Measurements from ENCODE around the gene OR10Z1. TPM values are rescaled to one million over a fixed set of nuclear protein-coding genes. Genes with fewer than 3 reads are reported as not detected.

Gene OR10Z1
- polyA plus RNA-seq, 3 donors: not detected

DNA sequence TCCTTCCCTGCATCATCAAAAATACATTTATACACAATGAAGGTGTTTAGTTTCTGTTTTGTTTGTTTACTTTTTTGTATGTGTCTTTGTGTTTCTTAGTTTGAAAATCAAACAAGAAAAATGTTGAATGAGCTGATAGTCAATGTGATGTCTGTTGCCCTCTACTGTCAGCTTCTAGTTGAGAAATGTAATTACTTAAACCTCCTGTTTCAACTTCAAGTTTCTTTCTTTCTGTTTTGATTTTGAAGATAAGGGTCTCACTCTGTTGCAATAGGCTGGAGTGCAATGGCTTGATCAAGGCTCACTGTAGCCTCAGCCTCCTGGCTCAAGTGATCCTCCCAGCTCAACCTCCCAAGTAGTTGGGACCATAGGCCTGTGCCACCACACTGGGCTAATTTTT is 44.0 kb downstream of the OR10Z1 start:
- no peak overlapping the region for H2AFZ ChIP-seq (ENCODE audit: insufficient read depth, low read depth, low read length, poor library complexity, severe bottlenecking)
- no peak overlapping the region for H3K4me3 ChIP-seq (replicated peaks in 1 of 3; ENCODE audit: low read depth in 2 of 3, low read length in 3 of 3)
- no peak overlapping the region for H3K4me2 ChIP-seq (replicated peaks; ENCODE audit: extremely low read depth, low read length, poor library complexity, severe bottlenecking)
- H3K79me2 ChIP-seq (ENCODE audit: insufficient read depth, low read length): no peaks in the 10 kb centered on the region
- H3K36me3 ChIP-seq (replicated peaks in 1 of 2; ENCODE audit: control insufficient read depth in 1 of 2, insufficient read depth in 2 of 2, low read length in 2 of 2): no peaks in the 10 kb centered on the region
- H3K4me1 ChIP-seq (ENCODE audit: control insufficient read depth in 1 of 2, insufficient read depth in 2 of 2, low read length in 2 of 2): peaks cover 36 to 49% of the 10 kb centered on the region in 2 donors
- H3K9ac ChIP-seq (ENCODE audit: insufficient read depth, low read length, poor library complexity, severe bottlenecking): no peak overlapping the region
- intact Hi-C loops (cut with micrococcal nuclease): no loop called here
- no peaks in the 10 kb centered on the region for H4K20me1 ChIP-seq (ENCODE audit: insufficient read depth, low read length)
- Mint-ChIP-seq H3K4me1 (peaks cover 60% of the 10 kb centered on the region), H3K4me3 (no peak overlapping the region), H3K9me3 (no peaks in the 10 kb centered on the region), H3K27ac (peak overlapping the region in 1 of 7 donors; percentile 35), H3K27me3 (ENCODE audit: low read depth in 3 of 3) (no peaks in the 10 kb centered on the region), H3K36me3 (peaks cover 0 to 1% of the 10 kb centered on the region in 2 donors)
- H3K27ac ChIP-seq (ENCODE audit: low read depth in 1 of 2, low read length in 2 of 2): no peak overlapping the region
- no peaks in the 10 kb centered on the region for H3K27me3 ChIP-seq (ENCODE audit: control insufficient read depth in 2 of 2, insufficient read depth in 2 of 2, low read length in 2 of 2)
- no peaks in the 10 kb centered on the region for H3K9me3 ChIP-seq (replicated peaks in 1 of 2; ENCODE audit: control insufficient read depth in 1 of 2, insufficient read depth in 1 of 2, low read length in 2 of 2)
- DNase-seq: no peak
- peak; percentile 21 for TF ChIP-seq CTCF (IDR thresholded peaks at IDR 0.05)

DNA sequence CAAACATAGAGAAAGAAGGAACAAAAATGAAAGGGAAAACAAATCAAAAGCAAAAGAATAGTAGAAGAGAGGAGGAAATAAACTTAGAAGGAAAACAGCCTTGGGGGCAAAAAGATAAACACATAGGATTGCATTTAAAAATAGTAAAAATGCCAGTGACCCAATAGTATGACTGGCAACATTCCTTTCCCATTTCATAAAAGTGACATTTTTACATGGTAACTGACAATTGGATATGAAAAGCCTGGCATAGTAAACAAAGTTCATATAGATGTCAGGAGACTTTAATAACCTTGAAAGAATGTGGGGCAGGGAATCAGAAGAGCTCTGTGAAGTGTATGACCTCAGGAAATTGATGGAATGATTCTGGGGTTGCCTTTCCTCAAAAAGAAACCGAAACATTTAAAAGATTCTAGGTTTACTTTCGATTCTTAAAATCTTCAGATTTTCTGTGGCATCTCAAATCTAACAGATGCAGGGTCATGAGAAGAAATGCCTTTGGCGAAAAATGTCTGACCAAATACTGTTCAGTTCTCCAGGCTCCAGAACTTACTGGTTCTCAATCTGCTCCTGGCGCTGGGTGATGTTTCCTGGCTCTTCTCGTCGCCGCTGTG is 47.8 kb downstream of the OR10Z1 start:
- Histone ChIP-seq H3K4me2 (replicated peaks; ENCODE audit: extremely low read depth, low read length, poor library complexity, severe bottlenecking) (no peak overlapping the region), H3K9ac (ENCODE audit: insufficient read depth, low read length, poor library complexity, severe bottlenecking) (no peak overlapping the region), H3K79me2 (ENCODE audit: insufficient read depth, low read length) (no peaks in the 10 kb centered on the region), H3K27ac (ENCODE audit: low read depth in 1 of 2, low read length in 2 of 2) (no peak overlapping the region), H3K36me3 (replicated peaks in 1 of 2; ENCODE audit: control insufficient read depth in 1 of 2, insufficient read depth in 2 of 2, low read length in 2 of 2) (no peaks in the 10 kb centered on the region), H4K20me1 (ENCODE audit: insufficient read depth, low read length) (no peaks in the 10 kb centered on the region), H3K4me1 (ENCODE audit: control insufficient read depth in 1 of 2, insufficient read depth in 2 of 2, low read length in 2 of 2) (peaks cover 15 to 26% of the 10 kb centered on the region in 2 donors), H3K9me3 (replicated peaks in 1 of 2; ENCODE audit: control insufficient read depth in 1 of 2, insufficient read depth in 1 of 2, low read length in 2 of 2) (no peaks in the 10 kb centered on the region), H3K27me3 (ENCODE audit: control insufficient read depth in 2 of 2, insufficient read depth in 2 of 2, low read length in 2 of 2) (no peaks in the 10 kb centered on the region), H3K4me3 (replicated peaks in 1 of 3; ENCODE audit: low read depth in 2 of 3, low read length in 3 of 3) (no peak overlapping the region), H2AFZ (ENCODE audit: insufficient read depth, low read depth, low read length, poor library complexity, severe bottlenecking) (no peak overlapping the region)
- peak overlapping the region in 1 of 7 donors; percentile 64 for H3K27ac Mint-ChIP-seq
- WGBS (ENCODE audit: insufficient coverage): 94% methylated on average over 7 of the region's 7 CpGs
- peaks cover 0 to 1% of the 10 kb centered on the region in 2 donors for H3K36me3 Mint-ChIP-seq
- peaks cover 0 to 1% (median 0%) of the 10 kb centered on the region in 3 donors for H3K27me3 Mint-ChIP-seq (ENCODE audit: low read depth in 3 of 3)
- H3K4me3 Mint-ChIP-seq: no peak overlapping the region
- no peak for TF ChIP-seq CTCF (IDR thresholded peaks at IDR 0.05)
- intact Hi-C loops (cut with micrococcal nuclease): no loop called here
- no peak for DNase-seq
- peaks cover 0 to 3% (median 0%) of the 10 kb centered on the region in 7 donors for H3K9me3 Mint-ChIP-seq
- peaks cover 39% of the 10 kb centered on the region for H3K4me1 Mint-ChIP-seq

Measured in CD14-positive monocyte (primary cell).